ENCODE data around the gene NEMF.
"Not testable (repeated sequence)": the region's sequence is repeated elsewhere in the genome, so short reads cannot be mapped to it uniquely, and the experiment has no call there.

The NEMF gene

DNA sequence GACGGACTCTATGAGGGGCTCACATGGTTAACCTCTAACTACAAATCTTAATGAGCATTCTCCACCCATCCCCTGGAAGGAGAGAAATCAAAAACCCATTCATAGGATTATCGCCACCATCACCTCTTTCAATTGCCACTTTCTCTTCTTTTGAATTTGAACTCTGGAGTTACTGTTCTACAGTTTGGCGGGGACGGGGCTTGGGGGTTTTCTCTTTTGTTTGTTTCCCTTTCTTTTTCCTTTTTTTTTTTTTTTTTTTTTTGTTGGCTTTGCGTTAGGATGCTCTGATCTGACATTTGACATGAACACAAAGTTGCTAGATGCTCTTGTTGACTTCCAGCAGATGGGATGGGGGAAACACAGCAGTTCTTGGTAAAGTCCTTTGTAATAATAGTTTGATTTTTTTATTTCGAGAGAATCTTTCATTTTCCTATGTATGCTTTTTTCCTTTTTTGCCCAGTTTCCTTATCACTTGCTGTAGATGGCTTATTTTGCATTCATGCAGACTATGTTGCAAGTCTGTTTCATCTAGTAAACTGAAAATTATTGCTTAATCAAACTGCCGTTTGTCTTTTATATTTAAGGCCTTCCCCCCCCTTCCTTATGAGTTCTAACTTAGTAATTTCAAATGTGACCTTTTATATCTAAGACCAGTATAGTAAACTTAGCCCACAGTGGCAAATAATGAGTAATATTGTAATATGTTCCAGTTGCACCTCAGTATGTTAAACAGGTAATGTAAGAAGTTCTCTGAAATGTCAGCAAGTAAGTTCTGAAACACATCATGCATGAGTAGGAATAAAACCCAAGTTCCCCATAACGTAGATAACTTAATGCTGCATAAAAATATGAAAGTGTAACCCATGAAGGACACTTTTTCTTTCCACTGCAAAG is 41.9 kb upstream of the NEMF start:
- WGBS (ENCODE audit: extremely low coverage, insufficient coverage, insufficient read length) = no CpG with 5 or more reads among the region's 8 CpGs
- H3K79me2 ChIP-seq (ENCODE audit: control insufficient read depth, insufficient read depth, low read length, poor library complexity) = peaks cover 17% of the 10 kb centered on the region
- not testable (repeated sequence) for H3K23ac ChIP-seq (ENCODE audit: low read length); H3K27me3 ChIP-seq (ENCODE audit: insufficient read depth, low read length); H3K9me3 ChIP-seq (ENCODE audit: insufficient read depth, low read depth, low read length); H2BK12ac ChIP-seq (ENCODE audit: low read length); H3K36me3 ChIP-seq (ENCODE audit: control insufficient read depth in 1 of 2, insufficient read depth in 2 of 2, low read length in 2 of 2); DNase-seq; H3K4me1 ChIP-seq (ENCODE audit: control insufficient read depth in 1 of 2, insufficient read depth in 2 of 2, low read length in 2 of 2)
- peaks cover 18% of the 10 kb centered on the region for H3K79me1 ChIP-seq (ENCODE audit: low read length)
- peak overlapping the region; percentile 100 for H2BK120ac ChIP-seq (ENCODE audit: insufficient read depth, low read length, poor library complexity)
- H3K4ac ChIP-seq (ENCODE audit: low read depth, low read length) = peak overlapping the region; percentile 100
- H2AFZ ChIP-seq (ENCODE audit: insufficient read depth, low read length, poor library complexity) = peak overlapping the region; percentile 88
- H2BK5ac ChIP-seq (ENCODE audit: low read depth, low read length, poor library complexity) = peak overlapping the region; percentile 99
- H4K8ac ChIP-seq (ENCODE audit: low read depth, low read length) = peak overlapping the region; percentile 100
- H3K9ac ChIP-seq (ENCODE audit: low read length) = peak overlapping the region; percentile 100
- H3K27ac ChIP-seq (ENCODE audit: low read depth, low read length) = peak overlapping the region; percentile 99
- H2AK5ac ChIP-seq (ENCODE audit: low read length) = peak overlapping the region; percentile 100
- H3K4me2 ChIP-seq (ENCODE audit: low read length) = peak overlapping the region; percentile 51
- H4K91ac ChIP-seq (ENCODE audit: low read depth, low read length) = peak overlapping the region; percentile 99
- H3K18ac ChIP-seq (ENCODE audit: low read length) = peak overlapping the region; percentile 100
- H3K14ac ChIP-seq (ENCODE audit: low read length) = peak overlapping the region; percentile 95
- H4K12ac ChIP-seq (ENCODE audit: low read depth, low read length) = peak overlapping the region; percentile 98
- peak overlapping the region; percentile 97 for H3K4me3 ChIP-seq (ENCODE audit: low read depth, low read length)

- Histone ChIP-seq H3K27me3 (ENCODE audit: insufficient read depth, low read length) (no peaks in the 10 kb centered on the region), H3K36me3 (ENCODE audit: control insufficient read depth in 1 of 2, insufficient read depth in 2 of 2, low read length in 2 of 2) (peaks cover 5 to 8% of the 10 kb centered on the region in 2 experiments), H3K4ac (ENCODE audit: low read depth, low read length) (peak overlapping the region; percentile 100), H2BK5ac (ENCODE audit: low read depth, low read length, poor library complexity) (peak overlapping the region; percentile 99), H2AFZ (ENCODE audit: insufficient read depth, low read length, poor library complexity) (peak overlapping the region; percentile 88), H3K79me2 (ENCODE audit: control insufficient read depth, insufficient read depth, low read length, poor library complexity) (peaks cover 17% of the 10 kb centered on the region), H3K4me2 (ENCODE audit: low read length) (peak overlapping the region; percentile 46), H3K4me3 (ENCODE audit: low read depth, low read length) (peak overlapping the region; percentile 97), H3K9me3 (ENCODE audit: insufficient read depth, low read depth, low read length) (no peaks in the 10 kb centered on the region), H3K14ac (ENCODE audit: low read length) (peak overlapping the region; percentile 95), H2BK12ac (ENCODE audit: low read length) (peak overlapping the region; percentile 90), H2AK5ac (ENCODE audit: low read length) (peak overlapping the region; percentile 100), H3K18ac (ENCODE audit: low read length) (peak overlapping the region; percentile 100), H4K8ac (ENCODE audit: low read depth, low read length) (peak overlapping the region; percentile 100), H4K12ac (ENCODE audit: low read depth, low read length) (peak overlapping the region; percentile 98), H3K23ac (ENCODE audit: low read length) (no peak overlapping the region), H3K4me1 (ENCODE audit: control insufficient read depth in 1 of 2, insufficient read depth in 2 of 2, low read length in 2 of 2) (peaks cover 0 to 3% of the 10 kb centered on the region in 2 experiments), H3K9ac (ENCODE audit: low read length) (peak overlapping the region; percentile 100), H3K79me1 (ENCODE audit: low read length) (peaks cover 18% of the 10 kb centered on the region), H4K91ac (ENCODE audit: low read depth, low read length) (peak overlapping the region; percentile 99), H3K27ac (ENCODE audit: low read depth, low read length) (peak overlapping the region; percentile 99), H2BK120ac (ENCODE audit: insufficient read depth, low read length, poor library complexity) (peak overlapping the region; percentile 100)
- no CpG with 5 or more reads among the region's 85 CpGs for WGBS (ENCODE audit: extremely low coverage, insufficient coverage, insufficient read length)
- DNase-seq = peak; percentile 35 to 48
Observed at GRCh38 chr14:49893309-49894213, 41.0 kb upstream of the NEMF start.

DNA sequence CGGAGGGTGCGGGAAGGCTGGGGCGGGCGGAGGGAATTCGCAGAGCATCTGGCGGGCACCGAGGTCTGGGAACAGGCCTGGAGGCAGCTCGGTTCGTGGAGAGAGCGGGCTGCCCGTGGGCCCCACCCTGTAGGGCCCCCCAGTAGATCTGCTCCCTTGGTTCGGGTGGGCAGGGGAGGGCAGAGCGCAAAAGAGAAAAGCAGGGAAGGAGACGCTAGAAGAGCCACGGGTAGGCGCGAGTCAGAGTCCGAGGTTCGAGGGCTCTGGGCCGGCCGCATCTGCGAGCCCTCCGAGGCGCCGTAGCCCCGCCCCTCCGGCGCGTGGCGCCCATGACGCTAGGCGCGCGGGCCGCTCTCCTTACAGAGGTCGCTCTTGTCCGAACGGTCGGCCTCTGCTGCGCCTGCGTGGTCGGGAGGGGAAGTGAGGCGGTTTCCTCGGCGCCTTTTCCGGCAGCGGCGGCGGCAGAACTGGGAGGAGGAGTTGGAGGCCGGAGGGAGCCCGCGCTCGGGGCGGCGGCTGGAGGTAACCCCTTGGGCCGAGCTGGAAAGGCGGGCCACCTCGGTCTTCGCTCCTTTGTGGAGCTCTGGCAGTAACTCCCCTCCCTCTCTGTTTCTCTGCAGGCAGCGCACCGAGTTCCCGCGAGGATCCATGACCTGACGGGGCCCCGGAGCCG is 40.2 kb upstream of the NEMF start, which contains the start of gene ARF6:
Gene ARF6 (plus strand): TSS at position 447 of the 673 bp plus-strand sequence. CDS start 655 bp downstream, outside the sequence.
- peak within 1 kb of the TSS; percentile 100 for H4K12ac ChIP-seq (ENCODE audit: low read depth, low read length)
- peaks cover 17% of the 10 kb centered on the region for H3K79me2 ChIP-seq (ENCODE audit: control insufficient read depth, insufficient read depth, low read length, poor library complexity)
- no peaks in the 10 kb centered on the region for H3K9me3 ChIP-seq (ENCODE audit: insufficient read depth, low read depth, low read length)
- H3K4me2 ChIP-seq (ENCODE audit: low read length) = peak within 1 kb of the TSS; percentile 76
- no CpG with 5 or more reads among the region's 66 CpGs for WGBS (ENCODE audit: extremely low coverage, insufficient coverage, insufficient read length)
- peak within 1 kb of the TSS; percentile 99 for H2BK5ac ChIP-seq (ENCODE audit: low read depth, low read length, poor library complexity)
- peak within 1 kb of the TSS; percentile 91 for H2BK12ac ChIP-seq (ENCODE audit: low read length)
- H2AK5ac ChIP-seq (ENCODE audit: low read length) = peak within 1 kb of the TSS; percentile 100
- H3K4me1 ChIP-seq (ENCODE audit: control insufficient read depth in 1 of 2, insufficient read depth in 2 of 2, low read length in 2 of 2) = peaks cover 0 to 3% of the 10 kb centered on the region in 2 experiments
- H3K27ac ChIP-seq (ENCODE audit: low read depth, low read length) = peak within 1 kb of the TSS; percentile 99
- H3K4me3 ChIP-seq (ENCODE audit: low read depth, low read length) = peak within 1 kb of the TSS; percentile 97
- H3K4ac ChIP-seq (ENCODE audit: low read depth, low read length) = peak within 1 kb of the TSS; percentile 100
- peaks cover 18% of the 10 kb centered on the region for H3K79me1 ChIP-seq (ENCODE audit: low read length)
- H3K18ac ChIP-seq (ENCODE audit: low read length) = peak within 1 kb of the TSS; percentile 100
- peak within 1 kb of the TSS; percentile 100 for H4K8ac ChIP-seq (ENCODE audit: low read depth, low read length)
- H4K91ac ChIP-seq (ENCODE audit: low read depth, low read length) = peak within 1 kb of the TSS; percentile 100
- peak; percentile 98 to 100 for DNase-seq
- peaks cover 5 to 8% of the 10 kb centered on the region in 2 experiments for H3K36me3 ChIP-seq (ENCODE audit: control insufficient read depth in 1 of 2, insufficient read depth in 2 of 2, low read length in 2 of 2)
- no peaks in the 10 kb centered on the region for H3K27me3 ChIP-seq (ENCODE audit: insufficient read depth, low read length)
- peak within 1 kb of the TSS; percentile 100 for H2BK120ac ChIP-seq (ENCODE audit: insufficient read depth, low read length, poor library complexity)
- peak within 1 kb of the TSS; percentile 100 for H3K14ac ChIP-seq (ENCODE audit: low read length)
- H3K9ac ChIP-seq (ENCODE audit: low read length) = peak within 1 kb of the TSS; percentile 100
- peak within 1 kb of the TSS; percentile 100 for H2AFZ ChIP-seq (ENCODE audit: insufficient read depth, low read length, poor library complexity)
- H3K23ac ChIP-seq (ENCODE audit: low read length) = no peak within 1 kb of the TSS
